SKM-1 (cell line): Measurements from ENCODE around the gene AURKAIP1.

Source experiments
- DNase-seq: peaks from one replicate; lab custom pipeline; 2025; ENCODE audit not compliant: unreplicated experiment; lab: John Stamatoyannopoulos, UW

AURKAIP1 gene

GRCh38 chr1:1348420-1349255 lies 26.4 kb downstream of the AURKAIP1 start:
- DNase-seq, result no peak

- no peak for DNase-seq
Observed at GRCh38 chr1:1347663-1348419, 27.2 kb downstream of the AURKAIP1 start.

GRCh38 chr1:1347026-1347595 lies 27.9 kb downstream of the AURKAIP1 start:
- no peak for DNase-seq

- no peak for DNase-seq
Observed at GRCh38 chr1:1346501-1346890, 28.5 kb downstream of the AURKAIP1 start.

GRCh38 chr1:1345860-1346500 lies 29.0 kb downstream of the AURKAIP1 start:
- no peak for DNase-seq

GRCh38 chr1:1345384-1345783 lies 29.6 kb downstream of the AURKAIP1 start:
- no peak for DNase-seq

- DNase-seq, result no peak
Observed at GRCh38 chr1:1344655-1345361, 30.2 kb downstream of the AURKAIP1 start.

GRCh38 chr1:1343811-1344421 lies 31.1 kb downstream of the AURKAIP1 start:
- no peak for DNase-seq

- no peak for DNase-seq
Observed at GRCh38 chr1:1342584-1343115, 32.4 kb downstream of the AURKAIP1 start.

GRCh38 chr1:1342061-1342562 lies 32.9 kb downstream of the AURKAIP1 start:
- DNase-seq, result no peak

GRCh38 chr1:1341549-1342021 lies 33.4 kb downstream of the AURKAIP1 start:
- DNase-seq, result no peak

- no peak for DNase-seq
Observed at GRCh38 chr1:1340791-1341548, 34.0 kb downstream of the AURKAIP1 start.

GRCh38 chr1:1340185-1340584 lies 34.8 kb downstream of the AURKAIP1 start:
- DNase-seq, result no peak

GRCh38 chr1:1338278-1338677 lies 36.7 kb downstream of the AURKAIP1 start:
- no peak for DNase-seq

- no peak for DNase-seq
Observed at GRCh38 chr1:1337793-1338147, 37.2 kb downstream of the AURKAIP1 start.

GRCh38 chr1:1336931-1337792 lies 37.8 kb downstream of the AURKAIP1 start:
- no peak for DNase-seq

- no peak for DNase-seq
Observed at GRCh38 chr1:1336446-1336845, 38.6 kb downstream of the AURKAIP1 start.

- no peak for DNase-seq
Observed at GRCh38 chr1:1335792-1336248, 39.2 kb downstream of the AURKAIP1 start.
